HG03060 (cell line): ENCODE results near the gene METTL21A.
A peak's percentile ranks its signal among the peaks of the same experiment; 100 is the strongest.
"Not testable (repeated sequence)": the region's sequence is repeated elsewhere in the genome, so short reads cannot be mapped to it uniquely, and the experiment has no call there.

Source experiments
- ATAC-seq: cut with Tn5 transposase; IDR thresholded peaks from one replicate; pipeline ENCODE4 v1.9.1; 2021; ENCODE audit warnings: low read depth, moderate number of reproducible peaks; ENCODE audit not compliant: unreplicated experiment

METTL21A gene

DNA sequence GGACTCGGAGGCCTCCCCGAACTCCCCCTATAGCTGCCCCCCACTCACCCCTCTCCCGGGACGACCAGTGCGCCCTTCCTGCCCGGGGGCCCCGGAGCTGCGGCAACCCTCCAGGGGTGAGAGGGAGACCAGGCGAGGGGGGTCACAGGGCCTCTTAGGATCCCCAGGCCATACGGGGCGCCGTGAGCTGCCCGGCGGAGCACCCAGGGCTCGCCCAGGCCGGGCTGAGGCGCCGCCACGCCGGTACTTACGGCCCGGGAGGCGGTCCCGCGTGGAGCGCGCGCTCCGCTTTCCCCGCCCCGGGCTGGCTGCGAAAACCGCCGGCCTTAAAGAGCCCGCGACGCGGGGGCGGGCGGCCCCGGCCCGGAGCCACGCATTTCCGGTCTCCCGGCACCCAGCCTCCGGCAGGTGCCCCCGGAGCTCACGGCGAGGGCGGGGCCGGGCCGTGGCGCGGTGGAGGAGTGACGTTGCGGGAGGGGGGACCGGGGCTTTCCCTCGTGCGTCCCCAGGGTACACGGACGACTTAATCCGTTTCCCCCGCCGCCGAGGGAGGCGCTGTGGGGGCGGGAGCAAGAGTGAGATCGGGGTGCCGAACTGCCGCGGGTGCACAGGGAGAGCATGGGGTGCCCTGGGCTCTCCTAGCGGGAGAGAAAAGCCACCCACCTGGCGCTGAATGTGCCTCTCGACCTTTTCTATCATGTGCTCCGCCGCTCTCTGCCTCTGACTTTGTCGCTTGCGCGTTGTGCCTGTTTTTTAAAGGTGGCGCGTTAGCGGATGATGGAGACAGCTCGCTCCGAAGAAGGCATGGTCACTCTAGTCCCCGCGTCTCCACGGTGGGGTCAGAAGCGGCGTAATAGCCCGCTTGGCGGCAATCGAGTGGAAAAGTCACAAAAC is at the start of gene METTL21A:
Gene METTL21A (minus strand): TSS at position 381 of the 894 bp plus-strand sequence. CDS start 1,019 bp downstream, outside the sequence.
- ATAC-seq = peak; percentile 48

DNA sequence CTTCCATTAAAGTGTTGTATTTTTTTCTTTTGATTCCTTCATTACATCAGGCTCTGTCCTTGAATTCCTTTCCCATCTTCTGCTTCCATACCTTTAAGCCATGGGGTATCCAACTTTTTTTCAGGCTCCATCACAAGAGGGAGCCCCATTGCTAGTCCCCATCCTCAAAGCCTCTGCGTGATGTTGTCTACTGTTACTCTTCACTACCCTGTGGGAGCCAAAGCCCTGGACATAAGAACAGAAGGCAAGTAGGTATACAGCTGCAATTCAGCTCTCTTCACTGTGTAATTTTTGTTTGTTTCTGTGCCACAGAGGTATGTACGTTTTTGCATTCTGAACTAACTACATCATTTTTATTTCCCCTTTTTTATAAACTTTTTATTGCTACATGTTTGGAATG is 49.6 kb upstream of the METTL21A start:
- no peak for ATAC-seq

DNA sequence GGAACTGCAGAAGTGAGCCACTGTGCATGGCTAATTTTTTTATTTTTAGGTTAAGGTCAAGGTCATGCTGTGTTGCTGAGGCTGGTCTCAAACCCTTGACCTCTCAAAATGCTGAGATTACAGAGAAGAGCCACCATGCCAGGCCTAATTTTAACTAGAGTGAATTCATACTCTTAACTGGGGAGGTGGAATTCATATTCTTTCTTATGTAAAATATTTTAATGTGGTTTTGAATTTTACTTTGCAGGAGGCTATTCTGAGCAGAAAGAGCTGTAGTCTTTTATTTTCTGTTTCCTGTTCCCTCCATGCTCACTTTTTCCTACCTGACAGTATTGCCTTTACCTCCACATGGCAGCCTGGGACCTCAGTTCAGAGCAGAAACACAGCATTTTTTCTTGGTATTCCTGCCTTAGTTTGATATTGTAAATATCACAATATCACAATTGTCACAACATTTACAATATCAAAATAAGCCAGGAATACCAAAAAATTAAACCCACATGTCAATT is 49.1 kb upstream of the METTL21A start:
- ATAC-seq = no peak

DNA sequence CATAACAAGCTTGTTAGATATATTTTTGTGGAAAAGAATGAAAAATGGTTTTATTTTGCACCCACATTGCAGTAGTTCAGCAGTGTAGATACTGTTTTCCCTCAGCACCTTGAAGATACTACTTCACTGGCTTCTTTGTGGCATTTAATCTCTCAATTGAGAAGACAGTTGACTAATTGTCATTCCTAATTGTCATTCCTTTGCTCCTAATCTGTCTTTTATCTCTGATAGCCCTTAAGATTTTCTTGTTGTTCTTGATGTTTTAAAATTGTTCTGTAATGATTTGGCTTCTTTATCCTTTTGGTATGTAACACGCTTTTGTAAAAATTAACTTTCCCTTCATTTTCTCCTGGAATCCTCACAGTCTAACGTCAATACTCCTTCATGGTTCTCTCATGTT is 48.2 kb upstream of the METTL21A start:
- no peak for ATAC-seq

DNA sequence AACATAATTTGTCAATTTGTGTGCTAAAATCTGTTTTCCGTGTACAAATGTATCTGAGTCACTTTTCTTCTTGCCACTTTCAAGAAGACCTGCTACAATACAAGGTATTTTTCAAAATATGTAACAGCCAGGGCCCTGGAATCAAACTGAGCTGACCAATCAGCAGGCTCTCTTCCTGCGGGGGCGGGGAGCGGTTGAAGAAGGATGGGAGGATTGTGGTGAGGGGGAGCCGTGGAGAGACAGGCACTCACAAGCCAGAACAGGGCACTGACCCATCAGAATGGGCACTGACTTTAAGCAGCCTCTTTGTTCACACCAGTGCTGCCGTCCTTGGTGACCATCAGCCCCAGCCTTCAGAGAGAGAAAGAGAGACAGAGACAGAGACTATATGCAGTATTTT is 45.7 kb upstream of the METTL21A start:
- no peak for ATAC-seq

DNA sequence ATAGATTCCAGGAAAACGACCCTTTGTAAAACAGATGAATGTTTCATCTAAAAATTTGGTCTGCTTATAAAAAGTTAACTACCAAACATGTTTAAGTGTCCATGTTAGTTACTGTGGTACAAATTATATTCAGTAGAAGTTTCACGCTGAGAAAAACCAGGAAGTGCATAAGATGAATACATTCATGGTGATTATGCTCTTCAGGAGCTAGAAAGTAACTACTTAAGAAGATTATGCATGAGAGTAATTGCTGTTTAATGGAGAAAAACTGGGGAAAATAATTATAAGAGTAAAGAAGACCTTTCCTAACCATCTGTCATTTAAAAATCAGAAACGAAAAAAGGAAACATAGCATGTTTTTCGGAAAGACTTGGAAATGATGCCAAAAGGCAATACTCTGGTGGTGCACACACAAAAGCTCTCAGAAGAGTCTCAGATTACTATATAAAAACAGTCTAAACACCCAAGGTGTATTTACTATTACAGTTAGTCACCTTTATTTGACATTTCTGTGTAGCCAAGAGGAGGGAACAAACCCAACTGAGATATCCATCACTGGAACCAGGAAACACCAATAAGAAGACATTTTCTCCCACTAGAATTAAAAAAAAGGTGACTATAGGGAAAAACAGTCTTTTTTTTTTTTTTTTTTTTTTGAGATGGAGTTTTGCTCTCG is 38.8 kb upstream of the METTL21A start:
- no peak for ATAC-seq

DNA sequence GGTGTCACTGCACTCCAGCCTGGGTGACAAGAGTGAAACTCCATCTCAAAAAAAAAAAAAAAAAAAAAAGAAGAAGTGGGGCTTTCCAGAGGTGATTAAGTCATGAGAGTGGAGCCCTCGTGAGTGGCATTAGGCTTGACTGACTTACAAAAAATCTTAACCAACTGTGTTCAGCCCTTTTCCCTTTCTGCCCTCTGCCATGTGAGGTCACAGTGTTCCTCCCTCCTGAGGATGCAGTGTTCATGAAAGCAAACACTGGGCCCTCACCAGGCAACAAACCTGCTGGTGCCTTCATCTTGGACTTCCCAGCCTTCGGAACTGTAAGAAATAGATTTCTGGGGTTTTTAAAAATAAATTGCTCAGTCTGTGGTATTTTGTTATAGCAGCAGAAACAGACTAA is 37.0 kb upstream of the METTL21A start:
- peak; percentile 98 for ATAC-seq

DNA sequence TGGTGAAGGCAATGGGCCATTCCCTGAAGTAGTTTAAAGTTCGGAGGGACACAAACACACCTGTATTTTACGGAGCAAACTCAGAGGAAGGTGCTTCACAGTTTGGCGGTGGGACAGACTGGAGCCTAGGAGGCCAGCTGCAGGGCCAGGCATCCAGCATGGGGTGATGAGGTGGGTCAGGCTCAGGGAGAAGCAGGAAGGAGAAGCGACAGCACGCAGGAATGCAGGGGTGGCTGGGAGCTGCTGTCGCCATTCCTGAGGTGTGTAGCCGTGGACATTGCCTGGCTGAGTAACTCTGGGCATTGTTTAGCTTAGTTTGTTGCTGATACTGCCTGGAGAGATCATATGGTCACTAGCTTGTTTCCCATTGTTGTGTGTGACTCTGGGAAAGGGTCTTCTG is 35.8 kb upstream of the METTL21A start:
- ATAC-seq = no peak

DNA sequence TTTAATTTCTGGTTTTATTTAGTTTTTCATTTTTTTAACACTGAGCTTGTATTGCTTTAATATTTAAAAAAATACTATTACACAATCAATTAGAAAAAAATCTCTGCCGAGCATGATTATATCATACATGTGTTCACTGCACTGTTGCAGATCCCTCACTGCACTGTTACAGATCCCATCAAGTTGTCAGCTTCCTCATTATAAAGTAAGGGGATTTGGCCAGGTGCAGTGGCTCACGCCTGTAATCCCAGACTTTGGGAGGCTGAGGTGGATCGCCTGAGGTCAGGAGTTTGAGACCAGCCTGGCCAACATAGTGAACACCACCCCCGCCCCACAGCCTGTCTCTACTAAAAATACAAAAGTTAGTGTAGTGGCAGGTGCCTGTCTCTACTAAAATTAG is 33.0 kb upstream of the METTL21A start:
- no peak for ATAC-seq

DNA sequence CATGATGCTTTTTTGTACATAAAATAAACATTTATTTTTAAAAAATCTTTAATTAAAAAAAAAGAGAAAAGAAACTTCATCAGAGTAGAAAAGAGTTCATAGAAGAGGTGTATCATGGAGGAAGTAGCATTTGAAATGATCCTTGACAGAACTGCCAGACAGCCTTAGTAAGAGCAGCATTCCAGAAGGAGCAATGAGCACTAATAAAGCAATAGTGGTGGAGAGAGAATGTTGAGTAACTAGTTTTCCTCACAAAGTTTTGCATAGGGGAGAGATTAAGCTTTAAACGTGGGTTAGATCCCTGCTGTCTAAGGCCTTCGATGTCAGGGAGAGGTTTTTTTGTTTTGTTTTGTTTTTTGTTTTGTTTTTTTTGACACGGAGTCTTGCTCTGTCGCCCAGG is 29.8 kb upstream of the METTL21A start:
- ATAC-seq = no peak

DNA sequence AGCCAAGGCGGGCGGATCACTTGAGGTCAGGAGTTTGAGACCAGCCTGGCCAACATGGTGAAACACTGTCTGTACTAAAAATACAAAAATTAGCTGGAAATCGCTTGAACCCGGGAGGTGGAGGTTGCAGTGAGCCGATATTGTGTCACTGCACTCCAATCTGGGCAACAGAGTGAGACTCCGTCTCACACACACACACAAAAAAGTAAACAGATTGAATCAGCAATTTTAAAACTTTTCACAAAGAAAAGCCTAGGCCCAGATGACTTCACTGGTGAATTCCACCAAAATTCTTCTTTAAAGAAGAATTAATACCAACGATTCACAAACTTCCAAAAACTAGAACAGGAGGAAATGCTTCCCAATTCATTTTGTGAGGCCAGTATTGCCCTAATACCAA is 21.4 kb upstream of the METTL21A start:
- not testable (repeated sequence) for ATAC-seq

DNA sequence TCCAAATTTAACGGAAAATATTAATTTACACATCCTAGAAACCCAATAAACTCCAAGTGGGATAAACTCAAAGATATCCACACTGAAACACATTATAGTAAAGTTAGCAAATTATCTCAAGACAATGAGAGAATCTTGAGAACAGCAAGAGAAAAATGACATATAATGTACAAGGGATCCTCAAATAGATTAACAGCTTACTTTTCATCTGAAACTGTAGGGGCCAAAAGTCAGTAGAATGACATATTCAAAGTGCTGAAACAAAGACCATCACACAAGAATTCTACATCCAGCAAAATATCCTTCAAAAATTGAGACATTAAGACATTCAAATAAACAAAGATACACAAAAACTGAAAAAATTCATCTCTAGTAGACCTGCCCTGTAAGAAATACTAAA is 18.7 kb upstream of the METTL21A start:
- ATAC-seq = no peak

DNA sequence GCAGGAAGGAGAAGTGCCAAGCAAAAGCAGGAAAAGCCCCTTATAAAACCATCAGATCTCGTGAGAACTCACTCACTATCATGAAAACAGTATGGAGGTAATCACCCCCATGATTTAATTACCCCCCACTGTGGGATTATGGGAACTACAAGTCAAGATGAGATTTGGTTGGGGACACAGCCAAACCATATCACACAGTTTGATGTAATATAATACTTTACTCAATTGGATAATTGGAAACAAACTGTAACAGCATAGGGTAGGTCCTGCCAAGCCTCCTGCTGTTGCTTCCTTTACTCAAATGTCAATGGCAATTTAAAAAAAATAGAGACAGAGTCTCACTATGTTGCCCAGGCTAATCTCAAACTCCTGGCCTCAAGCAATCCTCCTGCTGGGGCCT is 15.5 kb upstream of the METTL21A start:
- no peak for ATAC-seq

DNA sequence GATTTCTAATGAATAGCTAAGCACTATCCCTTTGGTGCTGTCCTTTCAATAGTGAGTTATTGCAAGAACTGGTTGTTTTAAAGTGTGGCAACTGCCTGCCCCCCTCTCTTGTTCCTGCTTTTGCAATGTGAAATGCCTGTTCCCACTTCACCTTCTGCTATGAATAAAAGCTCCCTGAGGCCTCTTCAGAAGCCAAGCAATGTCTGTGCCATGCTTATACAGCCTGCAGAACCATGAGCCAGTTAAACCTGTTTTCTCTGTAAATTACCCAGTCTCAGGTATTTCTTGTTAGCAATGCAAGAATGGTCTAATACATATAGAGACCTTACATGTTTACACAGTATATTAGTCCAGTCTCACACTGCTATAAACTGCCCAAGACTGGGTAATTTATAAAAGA is 15.0 kb upstream of the METTL21A start:
- ATAC-seq = no peak

DNA sequence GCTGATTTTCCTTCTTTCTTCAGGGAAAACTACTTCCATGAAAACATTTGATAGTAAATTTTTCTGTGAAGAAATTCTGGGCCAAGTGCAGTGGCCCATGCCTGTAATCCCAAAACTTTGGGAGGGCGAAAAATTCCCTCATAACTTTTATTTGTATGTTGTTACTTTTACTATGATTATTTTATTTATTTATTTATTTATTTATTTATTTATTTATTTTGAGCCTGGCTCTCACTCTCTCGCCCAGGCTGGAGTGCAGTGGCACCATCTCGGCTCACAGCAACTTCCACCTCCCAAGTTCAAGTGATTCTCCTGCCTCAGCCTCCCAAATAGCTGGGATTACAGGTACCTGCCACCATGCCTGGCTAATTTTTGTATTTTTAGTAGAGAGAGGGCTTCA is 14.1 kb upstream of the METTL21A start:
- not testable (repeated sequence) for ATAC-seq

DNA sequence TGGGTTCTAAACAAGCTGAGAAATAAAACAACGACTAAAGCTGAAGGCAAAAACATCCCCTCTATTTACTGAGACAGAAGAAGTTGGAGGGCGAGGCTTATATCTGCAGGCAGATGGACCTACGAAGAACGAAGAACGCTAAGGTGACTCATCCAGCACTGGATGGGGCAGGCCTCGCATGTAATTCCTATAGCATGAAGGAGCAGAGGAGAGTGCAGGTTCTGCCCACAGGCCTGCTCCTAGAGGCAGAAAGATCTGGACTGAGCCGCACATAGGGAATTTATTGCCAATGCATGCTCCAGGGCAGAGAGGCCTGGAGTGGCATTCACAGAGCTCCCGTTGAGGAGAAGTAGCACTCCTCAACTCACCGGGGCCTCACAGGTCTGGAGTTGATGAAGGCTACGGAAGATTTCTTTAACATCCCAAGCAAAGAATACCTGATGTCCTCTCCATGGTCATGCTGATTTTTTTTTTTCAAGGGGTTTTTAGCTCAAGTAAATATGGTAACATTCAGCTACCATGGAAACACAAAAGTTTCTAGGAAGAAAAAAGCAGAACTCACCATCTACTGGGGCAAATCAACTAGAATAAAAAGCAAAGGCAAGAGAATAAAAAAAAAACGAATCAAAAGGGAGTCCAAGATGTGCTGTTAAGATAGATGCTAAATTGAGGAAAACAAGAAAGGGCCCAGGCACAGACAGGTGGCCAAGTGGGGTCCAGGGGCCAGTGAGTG is 10.4 kb upstream of the METTL21A start:
- ATAC-seq = no peak

DNA sequence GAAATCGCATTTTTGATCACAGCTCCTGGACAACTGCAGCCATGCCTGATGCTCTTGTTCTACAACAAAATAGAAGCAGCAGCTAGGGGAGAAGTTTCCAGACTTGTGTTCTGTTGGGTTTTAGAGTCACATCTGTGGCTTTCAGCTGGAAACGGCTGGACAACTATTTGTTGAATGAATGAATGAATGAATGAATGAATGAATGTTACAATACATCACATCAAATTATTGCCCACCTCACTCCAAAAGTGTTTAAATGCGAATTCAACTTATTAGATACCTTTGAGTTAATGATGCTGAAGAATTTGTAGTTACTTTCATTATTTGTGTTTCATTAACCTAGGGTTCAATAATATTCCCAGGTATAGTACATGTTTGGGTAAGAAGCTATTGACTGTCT is 8.5 kb upstream of the METTL21A start:
- ATAC-seq = no peak

DNA sequence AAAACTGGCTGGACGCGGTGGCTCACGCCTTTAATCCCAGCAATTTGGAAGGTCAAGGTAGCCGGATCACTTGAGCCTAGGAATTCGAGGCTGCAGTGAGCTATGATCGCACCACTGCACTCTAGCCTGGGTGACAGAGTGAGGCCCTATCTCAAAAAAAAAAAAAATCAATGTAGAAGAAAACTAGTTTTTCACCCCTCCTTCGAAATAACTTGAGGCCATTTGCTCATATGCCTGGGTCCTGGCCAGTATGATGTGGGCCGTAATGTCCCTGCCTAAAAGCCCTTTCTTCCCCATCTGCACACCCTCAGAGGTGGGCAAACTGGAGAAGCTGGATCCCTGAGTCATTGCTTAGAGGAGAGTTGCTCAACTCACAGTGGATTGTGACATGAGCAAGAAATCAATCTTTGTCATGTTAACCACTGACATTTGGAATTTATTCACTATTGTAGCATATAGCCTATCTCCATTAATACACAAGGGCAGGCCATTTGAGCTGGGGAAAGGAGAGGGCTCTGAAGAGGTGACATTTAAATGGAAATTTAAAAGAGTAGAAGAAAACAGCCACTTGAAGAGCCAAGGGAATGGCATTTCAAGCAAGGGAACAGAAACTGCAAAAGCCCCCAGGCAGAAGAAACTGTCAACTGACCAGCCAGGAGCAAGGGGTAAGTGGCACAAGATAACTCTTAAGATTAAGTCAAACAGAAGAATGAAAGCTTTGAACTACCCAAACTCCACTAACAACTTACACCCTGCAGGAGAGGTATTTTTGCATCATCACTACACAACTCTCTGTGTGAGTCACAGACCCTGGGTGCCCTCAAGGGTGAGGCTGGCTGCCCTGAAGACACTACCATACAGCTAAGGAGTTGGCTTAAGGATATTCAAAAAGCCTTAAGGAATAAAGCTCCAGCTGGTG is 7.6 kb upstream of the METTL21A start:
- no peak for ATAC-seq

DNA sequence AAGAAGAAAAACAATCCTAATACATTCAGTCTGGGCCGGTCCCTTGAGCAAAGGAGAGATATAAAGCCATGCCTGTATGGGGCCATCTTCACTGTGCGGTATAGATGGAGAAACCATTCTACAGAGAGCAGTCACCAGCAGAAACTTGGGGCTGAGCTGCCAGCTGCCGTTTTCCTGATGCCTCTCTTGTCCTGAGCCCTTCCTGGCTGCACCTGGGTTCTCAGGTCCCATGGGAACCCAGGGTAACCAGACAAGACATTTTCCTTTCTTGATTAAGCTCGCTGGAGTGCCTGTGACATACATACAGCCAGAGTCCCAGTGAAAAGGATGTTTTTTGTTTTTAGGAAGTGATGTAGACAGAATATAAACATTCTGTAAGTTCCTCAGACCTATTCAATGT is 5.3 kb upstream of the METTL21A start:
- ATAC-seq = no peak

DNA sequence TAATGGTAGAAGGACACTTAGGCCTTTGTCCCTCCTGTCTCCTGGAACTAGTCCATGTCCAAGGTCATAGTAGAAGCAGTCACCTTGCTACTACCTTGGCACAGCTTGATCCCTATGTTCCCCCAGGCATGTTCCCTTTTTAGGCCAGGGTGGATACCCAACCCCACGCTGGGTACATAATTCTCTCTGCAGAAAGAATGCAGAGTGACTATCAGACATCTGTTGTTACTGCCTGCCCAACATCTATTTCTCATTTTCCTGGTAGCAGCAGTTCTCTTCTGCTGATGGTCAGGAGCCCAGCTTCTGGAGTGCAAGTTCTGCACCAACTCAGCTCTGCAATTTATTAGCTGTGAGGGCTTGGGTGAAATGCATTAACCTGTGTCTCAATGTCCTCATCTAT is 4.4 kb upstream of the METTL21A start:
- no peak for ATAC-seq
